GM18498 (cell line): ENCODE data around the gene GATD1.

Experiments used
- ATAC-seq: cut with Tn5 transposase; IDR thresholded peaks from one replicate; pipeline ENCODE4 v1.9.1; 2021; ENCODE audit warnings: mild to moderate bottlenecking, moderate library complexity; ENCODE audit not compliant: unreplicated experiment

Gene GATD1

DNA sequence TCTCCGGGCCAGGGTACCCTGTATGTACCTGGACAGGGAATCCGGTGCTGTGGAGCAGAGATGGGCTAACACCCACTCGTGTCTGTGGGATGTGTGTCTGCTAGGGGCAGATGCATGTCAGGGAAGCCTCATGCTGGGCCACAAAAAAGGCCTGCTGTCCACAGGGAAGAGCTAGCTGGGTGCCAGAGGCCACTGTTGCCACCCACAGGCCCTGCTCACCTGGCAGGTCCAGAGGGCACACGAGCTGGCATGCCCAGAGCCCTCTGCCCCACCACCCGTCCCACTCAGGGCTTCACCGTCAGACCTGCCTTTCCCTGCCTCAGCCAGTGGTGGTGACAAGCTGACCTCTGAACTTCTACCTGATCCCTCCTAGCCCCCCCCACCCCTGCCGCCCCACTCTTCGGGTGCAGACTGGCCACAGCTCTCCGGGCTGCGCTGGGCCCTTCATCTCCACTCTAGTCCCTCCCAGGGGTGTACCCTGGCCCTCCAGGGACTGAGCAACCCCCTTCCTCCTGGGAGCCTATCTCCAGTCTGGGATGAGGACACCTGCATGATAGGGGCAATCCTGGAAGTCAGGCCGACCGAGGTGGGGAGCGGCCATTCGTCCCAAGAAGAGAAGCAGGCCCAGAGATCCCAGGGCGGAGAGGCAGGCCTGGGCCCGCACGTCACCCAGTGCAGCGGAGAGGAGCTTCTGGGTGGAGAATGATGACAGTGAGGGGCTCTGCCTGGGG, 19.4 kb upstream of the GATD1 start:
- no peak for ATAC-seq

DNA sequence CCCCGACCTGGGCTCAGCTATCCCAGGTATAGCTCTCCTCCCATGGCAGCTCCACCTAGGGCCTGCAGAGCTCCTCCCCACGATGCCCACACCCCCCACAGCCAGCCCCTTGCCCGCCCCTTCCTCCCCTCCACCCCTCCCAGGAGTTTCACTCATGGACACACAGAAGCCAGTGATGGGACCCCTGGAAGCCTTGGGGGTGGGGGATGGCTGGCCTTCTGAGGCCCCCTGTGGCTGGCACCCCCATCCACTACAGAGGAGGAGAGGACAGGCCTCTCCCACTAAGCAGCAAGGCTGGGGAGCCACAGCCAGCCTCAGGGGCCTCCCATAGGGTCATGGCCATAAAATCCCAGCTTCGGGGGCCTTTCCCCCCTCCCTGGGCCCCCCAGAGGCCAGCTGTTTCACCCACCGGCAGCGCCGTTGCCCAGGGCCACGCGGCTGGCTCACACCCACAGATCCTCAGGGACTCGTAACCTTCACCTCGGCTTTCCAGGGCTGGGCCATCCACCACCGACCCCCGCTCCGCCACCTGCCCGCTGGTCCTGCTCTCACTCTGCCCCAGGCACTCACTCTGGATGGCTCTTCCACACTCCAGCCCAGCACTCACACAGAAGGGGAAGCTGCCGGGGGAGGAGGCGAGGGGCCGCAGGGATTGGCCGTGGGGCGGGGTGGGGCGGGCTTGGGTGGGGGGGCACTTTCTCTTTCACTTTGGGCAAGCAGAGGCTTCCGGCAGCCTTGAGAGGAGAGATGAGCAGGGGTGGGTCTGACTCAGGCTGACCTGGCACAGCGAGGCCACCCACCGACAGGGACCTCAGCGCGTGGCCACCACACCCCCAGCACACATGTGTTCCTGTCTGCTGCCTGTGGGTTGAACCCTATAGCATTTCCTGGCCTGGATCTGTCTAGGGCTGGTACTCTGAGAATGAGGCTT, 18.6 kb upstream of the GATD1 start:
- peak; percentile 26 for ATAC-seq

DNA sequence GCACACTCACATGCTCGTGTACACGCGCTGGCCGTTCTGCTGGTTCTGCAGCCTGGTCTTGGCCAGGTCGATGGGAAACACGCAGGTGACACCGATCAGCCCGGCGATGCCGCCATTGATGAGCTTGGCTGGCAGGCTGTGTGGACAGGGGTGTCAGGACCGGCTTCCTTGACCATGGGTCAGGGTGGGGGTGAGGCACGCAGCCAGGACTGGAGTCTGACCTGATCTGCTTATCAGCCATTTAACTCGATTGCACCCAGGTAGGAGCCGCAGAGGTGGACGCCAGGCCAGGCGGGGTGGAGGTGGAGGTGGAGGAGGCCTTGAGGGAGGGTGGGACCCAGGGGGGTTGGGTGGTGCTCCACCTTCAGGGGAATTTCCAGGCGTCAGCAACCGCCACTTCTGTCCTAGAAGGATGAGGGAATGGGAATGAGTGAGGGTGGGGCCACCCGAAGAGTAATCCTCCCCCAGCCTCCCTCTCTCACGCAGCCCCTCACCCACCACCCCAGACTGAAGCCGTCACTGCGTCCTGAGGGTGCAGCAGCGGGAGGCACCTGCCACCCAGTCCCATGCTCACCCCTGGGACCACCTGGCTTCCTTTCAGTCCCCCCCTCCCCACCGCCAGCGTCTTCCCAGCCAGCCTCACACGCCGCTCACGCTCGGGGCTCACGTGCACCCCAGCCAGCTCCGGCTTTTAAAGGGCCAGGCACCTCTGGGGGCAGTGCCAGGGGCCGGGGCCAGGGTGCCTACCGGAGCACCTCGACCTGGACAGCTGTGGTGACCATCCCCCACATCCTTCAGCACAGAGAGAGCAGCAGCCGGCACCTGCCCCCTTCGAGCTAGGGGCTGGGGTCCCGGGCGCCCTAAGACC, 17.7 kb upstream of the GATD1 start:
- ATAC-seq: no peak

DNA sequence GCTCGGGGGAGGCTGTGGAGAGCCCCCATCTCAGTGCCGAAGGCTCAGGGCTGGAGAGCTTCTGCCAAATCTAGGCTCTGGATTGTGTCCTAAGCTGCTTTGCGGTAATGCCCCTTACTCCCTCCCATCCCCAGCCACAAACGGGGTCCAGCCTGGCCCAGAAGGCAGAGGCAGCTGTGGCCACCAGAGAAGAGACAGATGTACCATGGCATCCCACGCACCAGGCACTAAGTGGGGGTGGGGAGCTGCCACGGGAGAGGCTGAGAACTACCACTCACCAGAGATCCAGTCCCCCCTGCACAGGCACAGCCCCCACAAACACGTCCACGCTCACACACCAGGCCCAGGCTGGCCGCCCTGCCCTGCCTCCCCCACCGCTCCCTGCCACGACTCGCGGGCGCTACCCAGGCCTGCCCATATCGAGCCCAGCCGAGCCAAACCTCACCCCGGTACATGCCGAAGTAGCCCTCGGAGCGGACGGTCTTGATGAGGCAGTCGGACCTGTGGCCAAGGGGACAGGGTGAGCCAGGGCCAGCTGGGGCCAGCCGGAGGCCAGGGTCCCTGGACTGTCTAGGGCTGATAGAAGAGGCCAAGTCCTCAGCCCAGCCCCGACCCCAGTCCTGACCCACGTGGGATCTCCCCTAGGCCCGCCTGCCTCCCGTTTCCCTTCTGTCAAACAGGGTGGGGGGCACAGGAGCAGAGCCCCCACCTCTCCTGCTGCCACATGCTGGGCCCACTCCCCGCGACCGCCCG, 16.9 kb upstream of the GATD1 start:
- no peak for ATAC-seq

DNA sequence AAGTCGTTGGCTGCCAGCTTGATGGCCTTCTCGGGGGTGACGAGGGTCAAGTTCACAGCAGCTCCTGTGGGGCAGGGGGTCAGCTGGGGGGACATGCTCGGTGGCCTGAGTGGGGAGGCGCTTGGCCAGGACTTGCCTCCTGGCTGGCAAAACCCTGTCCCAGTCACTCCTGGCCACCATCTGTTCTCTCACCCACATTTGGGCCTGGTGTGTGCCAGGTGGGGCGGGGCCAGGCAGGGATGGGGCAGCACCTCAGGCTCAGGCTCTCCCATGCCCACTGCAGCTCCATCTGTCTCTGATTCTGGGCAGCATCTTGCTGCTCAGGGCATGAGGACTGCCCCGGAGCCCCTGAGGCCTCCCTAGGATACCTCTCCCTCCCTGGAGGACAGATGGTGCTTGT, 16.3 kb upstream of the GATD1 start:
- no peak for ATAC-seq

DNA sequence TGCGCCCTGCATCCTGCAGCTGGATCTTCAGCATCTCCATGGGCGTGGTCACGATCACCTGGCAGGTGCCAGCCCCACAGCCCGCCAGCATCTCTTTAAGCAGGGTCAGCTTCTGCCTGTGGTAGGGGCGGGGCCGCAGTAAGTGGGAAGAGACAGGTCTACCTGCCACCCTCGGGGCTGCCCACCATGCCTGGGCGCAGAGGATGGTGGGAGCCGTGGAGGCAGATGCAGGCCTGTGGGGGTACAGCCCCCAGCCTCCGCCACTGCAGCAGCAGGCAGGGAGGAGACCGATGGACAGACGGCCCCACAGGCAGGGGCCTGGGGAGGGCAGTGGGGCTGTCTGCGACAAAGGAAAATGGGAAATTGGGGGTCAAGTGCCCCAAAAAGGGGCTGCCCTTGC, 15.6 kb upstream of the GATD1 start:
- ATAC-seq: no peak

DNA sequence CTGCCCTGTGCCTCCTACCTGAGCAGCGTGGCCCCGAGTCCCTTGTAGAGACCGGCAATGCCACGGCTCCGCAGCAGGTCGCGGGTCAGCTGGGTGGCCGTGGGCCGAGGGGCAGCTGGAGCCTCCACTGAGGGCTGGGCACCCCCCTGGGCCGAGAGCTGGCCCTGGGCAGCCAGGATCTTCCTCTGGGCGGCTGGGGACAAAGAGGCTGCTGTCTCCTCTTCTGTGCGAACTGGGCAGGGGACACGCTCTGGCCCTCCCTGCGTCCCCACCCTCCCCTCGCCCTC, 15.2 kb upstream of the GATD1 start:
- no peak for ATAC-seq

DNA sequence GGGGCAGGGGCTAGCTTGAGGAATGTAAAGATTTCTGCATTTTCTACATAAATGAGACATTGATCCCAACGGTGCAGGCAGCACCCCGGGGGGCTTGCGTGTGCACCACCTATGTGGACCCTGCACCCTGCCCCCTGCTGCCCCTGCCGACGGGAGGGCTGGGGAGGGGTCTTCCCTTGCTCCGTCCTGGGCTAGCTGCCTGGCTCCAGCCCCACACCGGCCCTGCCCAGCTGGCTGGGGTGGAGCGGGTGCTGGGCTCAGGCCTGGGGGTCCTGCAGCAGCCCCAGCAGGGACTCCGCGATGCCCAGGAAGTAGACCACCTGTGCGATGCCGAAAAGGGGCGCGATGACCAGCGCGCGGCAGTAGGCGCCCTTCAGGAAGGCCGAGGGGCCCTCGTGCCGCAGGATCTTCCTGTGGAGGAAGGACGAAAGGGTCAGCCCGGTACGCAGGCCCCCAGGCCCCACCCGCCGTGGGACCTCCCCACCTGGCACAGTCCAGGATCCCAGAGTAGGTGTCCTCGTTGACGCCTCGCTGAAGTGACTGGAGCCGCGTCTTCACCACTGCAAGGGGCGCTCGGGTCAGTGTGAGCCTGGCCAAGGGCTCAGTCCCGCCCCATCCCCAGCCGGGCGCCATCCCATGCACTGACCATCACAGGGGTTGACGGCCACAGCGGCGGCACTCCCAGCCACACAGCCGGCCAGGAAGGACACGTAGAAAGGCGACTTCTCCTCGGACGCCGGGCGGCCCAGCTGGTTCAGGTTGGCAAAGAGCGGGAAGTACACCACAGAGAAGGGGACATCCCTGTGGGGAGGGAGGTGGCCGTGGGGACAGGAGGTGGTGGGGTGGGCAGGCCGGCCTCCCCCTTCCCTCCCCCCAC, 14.6 kb upstream of the GATD1 start:
- no peak for ATAC-seq

DNA sequence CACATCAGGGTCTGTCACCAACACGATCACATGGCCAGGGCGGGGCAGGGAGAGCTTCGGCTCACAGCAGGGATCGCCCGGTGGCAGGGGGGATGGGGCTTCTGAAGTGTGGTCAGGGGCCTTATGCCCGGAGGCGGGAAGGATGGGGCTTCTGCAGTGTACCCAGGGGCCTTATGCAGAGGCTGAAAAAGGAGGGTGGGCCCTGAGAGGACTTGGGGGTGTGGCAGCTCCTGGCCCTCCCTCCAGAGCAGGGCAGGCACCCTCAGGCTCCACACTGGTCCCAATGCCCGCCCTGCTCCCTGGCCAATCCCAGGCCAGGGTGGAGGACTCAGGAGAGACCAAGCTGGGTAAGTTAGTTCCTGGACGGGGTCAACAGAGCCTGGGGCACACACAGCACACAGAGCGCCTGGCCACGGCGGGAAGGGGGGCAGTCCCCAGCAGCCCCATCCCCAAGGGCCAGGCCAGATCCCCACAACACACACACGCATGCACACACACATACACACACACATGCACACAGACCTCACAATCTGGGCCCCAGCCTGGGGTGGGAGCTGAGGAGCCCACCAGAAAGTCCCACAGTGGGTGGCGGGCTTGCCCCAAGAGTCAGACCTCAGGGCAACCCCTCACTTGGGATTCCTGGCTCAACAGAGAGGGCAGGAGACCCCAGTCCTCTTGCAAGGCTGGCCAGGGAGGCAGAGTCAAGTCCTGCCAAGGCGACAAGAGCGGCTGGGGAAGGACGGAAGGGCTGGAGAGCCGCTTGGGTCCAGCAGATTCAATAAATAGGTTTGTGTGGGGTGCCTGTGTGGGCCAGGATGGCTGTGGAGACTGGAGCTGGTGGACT, 13.7 kb upstream of the GATD1 start:
- ATAC-seq: no peak

DNA sequence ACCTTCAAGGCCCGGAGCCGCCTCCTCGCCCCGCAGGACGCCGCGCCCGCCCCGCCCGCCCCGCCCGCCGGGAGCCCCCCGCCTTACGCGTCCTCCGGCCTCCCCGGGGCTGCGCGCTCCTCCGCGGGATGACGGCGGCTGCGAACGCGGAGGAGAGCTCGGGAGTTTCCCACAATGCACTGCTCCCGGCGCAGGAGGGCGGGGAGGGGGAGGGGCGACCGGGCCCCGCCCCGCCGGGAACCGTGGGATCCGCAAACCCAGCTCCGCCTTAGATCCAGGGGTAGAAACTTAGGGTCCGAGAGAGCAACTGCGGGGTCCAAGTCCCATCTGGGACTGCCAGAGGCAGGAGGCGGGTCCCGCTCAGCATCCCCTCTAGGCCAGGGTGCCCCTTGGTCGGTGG, 12.7 kb upstream of the GATD1 start, which contains the start of gene CEND1:
CEND1 (minus strand) TSS at position 148 of the 400 bp plus-strand sequence. CDS start 1,514 bp downstream, outside the sequence.
- no peak for ATAC-seq

DNA sequence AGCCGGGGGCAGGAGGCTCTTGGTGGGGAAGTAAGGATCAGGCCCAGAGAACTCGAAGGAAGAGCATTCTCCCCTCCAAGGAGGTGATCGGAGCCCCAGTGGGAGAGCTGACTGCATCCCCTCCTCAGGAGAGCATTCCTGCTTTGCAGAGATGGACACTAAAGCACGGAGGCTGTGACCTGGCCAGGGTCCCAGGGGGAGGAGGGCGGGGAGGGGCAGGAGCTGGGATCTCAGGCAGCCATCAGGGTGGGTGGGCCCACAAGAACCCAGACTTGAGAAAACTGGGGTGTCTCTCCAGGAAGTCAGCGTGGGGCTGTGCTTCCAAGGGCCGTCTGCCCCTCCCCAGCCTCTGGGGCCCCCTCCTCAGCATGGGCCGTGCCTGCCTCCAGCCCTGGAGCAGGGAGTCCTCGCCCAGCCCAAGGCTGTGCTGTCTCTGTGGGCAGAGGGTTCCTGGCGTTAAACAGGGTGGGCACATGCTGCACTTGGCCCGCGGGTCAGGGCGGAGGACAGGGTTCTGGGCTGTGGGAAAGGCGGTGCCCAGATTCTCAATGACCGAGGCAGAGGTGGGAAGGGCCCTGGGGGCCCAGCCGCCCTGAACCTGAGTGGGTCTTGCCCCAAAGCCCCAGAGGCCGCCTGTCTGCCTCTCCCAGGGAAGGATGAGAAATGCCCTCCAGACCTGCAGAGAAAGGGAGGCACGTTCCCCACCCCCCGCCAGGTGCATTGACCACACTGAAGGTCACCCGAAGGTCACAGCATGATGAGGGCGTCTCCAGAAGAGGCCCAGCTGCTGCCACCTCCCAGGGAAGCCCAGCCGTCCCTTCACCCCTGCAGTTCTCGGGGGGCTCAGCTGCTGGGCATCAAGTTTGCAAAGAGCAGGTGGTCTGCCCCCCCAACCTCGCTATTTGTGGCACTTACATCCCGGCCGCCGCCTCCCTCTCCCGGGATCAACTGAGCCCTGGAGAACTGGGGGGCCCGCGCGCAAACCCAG, 12.0 kb upstream of the GATD1 start:
- no peak for ATAC-seq

DNA sequence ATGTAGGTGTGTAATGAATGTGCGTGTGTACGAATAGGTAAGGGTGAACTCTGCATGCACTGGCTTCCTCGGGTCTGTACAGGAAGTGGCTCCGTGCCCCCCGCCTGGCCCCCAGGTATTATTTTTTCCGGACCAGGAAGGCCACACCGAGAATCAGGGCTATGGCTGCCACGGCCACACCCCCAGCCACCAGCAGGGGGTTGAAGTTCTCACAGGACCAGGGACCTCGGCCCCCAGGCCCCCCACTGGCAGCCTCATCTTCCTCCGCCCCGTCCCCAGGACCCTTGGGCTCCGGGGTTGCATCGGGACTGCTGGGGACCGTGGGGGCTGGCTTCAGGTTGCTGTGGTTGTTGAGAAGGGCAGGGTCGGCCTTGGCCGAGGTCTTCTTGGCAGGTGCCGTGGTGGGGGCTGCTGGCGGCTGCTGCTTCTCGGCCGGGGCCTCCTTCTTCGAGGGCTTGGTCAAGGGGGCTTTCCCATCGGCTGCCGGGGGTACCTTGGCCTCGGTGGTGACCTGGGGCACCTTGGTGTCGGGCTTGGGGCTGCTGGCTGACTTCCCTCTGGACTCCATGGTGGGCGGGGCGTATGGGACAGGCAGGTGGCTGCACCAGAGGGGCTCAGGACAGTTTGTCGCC, 10.8 kb upstream of the GATD1 start:
- no peak for ATAC-seq

DNA sequence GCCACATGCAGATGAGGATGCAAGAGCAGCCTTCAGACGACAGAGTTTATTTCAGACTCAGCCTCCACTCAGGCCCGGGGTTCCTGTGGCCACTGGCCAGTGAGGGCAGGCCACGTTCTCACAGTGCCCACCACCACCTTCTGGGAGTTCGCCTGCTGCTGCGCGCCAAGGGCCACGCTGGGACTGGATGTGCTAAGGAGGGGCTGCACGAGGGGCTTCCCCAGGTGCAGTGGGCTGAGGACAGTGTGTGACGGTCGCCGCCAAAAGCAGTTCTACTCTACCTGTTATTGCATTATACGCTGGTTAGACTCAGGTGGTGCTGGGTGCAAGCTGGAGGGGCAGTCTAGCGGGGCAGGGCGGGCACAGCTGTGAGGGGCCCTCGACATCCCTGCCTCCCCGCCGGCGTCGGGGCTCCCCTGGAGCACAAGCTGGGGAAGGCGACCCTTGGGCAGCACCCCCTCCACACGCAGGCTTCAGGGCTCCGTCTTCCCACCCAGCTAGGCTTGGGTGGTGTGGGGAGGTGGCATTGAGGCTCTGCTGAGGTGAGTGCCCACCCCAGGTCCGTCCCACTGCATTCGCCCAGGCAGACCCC, 9.9 kb upstream of the GATD1 start:
- no peak for ATAC-seq

DNA sequence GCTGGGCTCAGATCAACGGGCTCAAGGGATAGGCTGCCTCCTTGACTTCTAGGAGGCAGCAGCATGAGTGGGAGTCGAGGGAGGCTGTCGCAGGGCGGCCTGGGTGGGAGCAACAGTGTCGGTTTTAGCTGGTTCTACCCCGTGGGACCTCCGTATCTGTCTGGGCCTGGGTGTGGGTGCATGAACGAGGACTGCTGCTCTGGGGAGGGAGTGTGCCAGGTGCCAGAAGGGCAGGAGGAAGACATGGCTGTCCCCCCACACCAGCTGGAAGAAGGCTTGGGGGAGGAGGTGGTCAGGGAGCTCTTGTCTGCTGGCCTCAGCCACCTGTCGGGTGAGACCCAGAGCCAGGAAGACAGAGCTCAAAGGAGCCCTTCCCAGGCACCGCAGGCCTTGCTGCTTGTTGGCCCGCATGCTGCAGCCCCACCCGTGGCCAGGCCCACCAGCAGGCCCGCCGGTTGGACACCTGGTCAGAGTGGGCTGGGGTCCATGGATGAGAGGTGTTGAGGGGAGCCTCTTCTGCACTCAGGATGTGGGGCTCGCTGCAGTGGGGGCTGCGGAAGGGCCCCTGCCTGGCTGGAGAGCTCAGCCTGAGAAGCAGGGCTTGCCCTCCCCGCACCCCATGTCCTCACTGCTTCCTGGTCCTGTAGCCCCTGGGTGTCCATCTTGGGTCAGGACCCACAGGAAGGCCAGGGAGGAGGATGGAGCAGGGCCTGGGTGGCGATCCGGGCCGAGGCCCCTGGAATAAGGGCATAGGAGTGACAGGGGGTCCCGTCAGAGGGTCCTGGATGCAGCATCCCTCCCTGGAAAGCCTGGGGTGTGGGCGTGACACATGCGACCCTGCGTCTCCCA, 9.2 kb upstream of the GATD1 start:
- ATAC-seq: no peak

DNA sequence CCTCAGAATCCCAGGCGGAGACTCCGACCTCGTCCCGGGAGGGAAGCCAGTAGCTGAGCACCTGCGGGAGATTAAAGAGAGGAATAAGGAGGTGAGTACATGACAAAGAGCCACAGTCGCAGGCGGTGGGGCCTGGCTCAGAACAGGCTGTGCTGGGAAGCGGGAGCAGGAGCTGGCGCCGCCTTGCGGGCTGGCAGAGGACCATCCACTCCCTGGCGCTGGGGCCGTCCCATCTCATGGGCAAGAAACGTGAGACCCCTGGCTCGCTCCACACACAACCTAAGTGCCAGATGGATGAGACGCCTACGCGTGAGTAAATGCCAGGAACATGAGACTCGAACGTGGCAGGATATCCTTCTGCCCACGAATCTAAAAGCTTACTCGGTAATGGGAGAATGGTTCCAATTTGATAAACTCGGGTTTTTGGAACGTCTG, 6.3 kb upstream of the GATD1 start:
- ATAC-seq: no peak
